ENCODE results near the gene STK32B. TPM values are rescaled to one million over a fixed set of nuclear protein-coding genes. Genes with fewer than 3 reads are reported as not detected.

The STK32B gene
- total and polyA plus RNA-seq, 2 donors (not counting 1 experiment from before 2014, with no cell fraction given) = 0.22 to 0.30 TPM

DNA sequence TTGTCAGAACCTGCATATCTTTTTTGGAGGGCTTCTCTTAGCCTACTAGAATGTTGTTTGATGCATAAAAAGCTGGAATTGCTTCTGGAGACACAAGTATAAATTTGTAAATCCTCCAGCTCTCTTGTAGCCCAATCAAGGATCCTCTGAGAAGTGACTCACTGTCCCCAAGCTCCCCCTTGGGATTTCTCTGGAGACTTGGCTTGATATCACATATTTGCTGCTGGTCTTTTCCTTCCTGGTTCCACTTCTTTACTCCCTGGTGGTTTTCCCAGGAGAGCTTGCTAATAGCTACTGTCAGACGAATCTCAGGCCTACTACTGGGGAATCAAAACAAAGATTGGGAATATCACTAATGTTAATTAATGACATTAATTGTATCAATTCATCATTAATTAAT is 173.1 kb downstream of the STK32B start:
- Histone ChIP-seq H2AFZ (ENCODE audit: insufficient read depth, low read depth, low read length, poor library complexity, severe bottlenecking) (no peak overlapping the region), H3K4me3 (ENCODE audit: control extremely low read depth in 1 of 5, extremely low read depth in 1 of 5, insufficient read depth in 1 of 5, low read depth in 2 of 5, low read length in 4 of 5) (no peak overlapping the region), H4K20me1 (ENCODE audit: control insufficient read depth, insufficient read depth, low read length, poor library complexity, severe bottlenecking) (no peaks in the 10 kb centered on the region), H3K4me2 (replicated peaks; ENCODE audit: low read depth, low read length, poor library complexity, severe bottlenecking) (no peak overlapping the region), H3K36me3 (replicated peaks in 1 of 2; ENCODE audit: control extremely low read depth in 1 of 2, control insufficient read depth in 1 of 2, extremely low read depth in 1 of 2, insufficient read depth in 2 of 2, low read length in 1 of 2) (no peaks in the 10 kb centered on the region), H3K9me3 (ENCODE audit: control extremely low read depth in 1 of 3, control insufficient read depth in 2 of 3, insufficient read depth in 1 of 3, low read length in 2 of 3) (peaks cover 0 to 11% (median 8%) of the 10 kb centered on the region in 3 donors), H3K79me2 (ENCODE audit: control insufficient read depth, insufficient read depth, low read length) (no peaks in the 10 kb centered on the region), H3K9ac (ENCODE audit: low read length) (no peak overlapping the region), H3K27me3 (replicated peaks in 1 of 4; ENCODE audit: control extremely low read depth in 1 of 4, control insufficient read depth in 3 of 4, insufficient read depth in 4 of 4, low read length in 3 of 4) (no peaks in the 10 kb centered on the region), H3K27ac (ENCODE audit: low read length in 2 of 2) (no peak overlapping the region), H3K4me1 (ENCODE audit: control insufficient read depth in 2 of 2, insufficient read depth in 2 of 2, low read length in 2 of 2) (no peaks in the 10 kb centered on the region)
- no peak overlapping the region for H3K4me3 Mint-ChIP-seq
- no peak overlapping the region for H3K27ac Mint-ChIP-seq
- no peak for TF ChIP-seq EZH2 (IDR thresholded peaks at IDR 0.05; ENCODE audit: borderline replicate concordance, insufficient read depth, low read depth, low read length, poor library complexity, severe bottlenecking)
- TF ChIP-seq, protein P1, sequence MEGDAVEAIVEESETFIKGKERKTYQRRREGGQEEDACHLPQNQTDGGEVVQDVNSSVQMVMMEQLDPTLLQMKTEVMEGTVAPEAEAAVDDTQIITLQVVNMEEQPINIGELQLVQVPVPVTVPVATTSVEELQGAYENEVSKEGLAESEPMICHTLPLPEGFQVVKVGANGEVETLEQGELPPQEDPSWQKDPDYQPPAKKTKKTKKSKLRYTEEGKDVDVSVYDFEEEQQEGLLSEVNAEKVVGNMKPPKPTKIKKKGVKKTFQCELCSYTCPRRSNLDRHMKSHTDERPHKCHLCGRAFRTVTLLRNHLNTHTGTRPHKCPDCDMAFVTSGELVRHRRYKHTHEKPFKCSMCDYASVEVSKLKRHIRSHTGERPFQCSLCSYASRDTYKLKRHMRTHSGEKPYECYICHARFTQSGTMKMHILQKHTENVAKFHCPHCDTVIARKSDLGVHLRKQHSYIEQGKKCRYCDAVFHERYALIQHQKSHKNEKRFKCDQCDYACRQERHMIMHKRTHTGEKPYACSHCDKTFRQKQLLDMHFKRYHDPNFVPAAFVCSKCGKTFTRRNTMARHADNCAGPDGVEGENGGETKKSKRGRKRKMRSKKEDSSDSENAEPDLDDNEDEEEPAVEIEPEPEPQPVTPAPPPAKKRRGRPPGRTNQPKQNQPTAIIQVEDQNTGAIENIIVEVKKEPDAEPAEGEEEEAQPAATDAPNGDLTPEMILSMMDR (IDR thresholded peaks at IDR 0.05) = no peak
- DNase-seq (no peak), ATAC-seq (ENCODE audit: low read depth) (no peak)
- peaks cover 10% of the 10 kb centered on the region for H3K9me3 Mint-ChIP-seq (ENCODE audit: insufficient read depth)
- no peaks in the 10 kb centered on the region for H3K4me1 Mint-ChIP-seq
- POLR2A ChIA-PET = no interaction called here
- intact Hi-C loops (cut with micrococcal nuclease) = no loop called here
- H3K27me3 Mint-ChIP-seq = no peaks in the 10 kb centered on the region
- CTCF ChIA-PET = no interaction called here
- WGBS (ENCODE audit: insufficient coverage) = no CpG with 5 or more reads among the region's 1 CpG

DNA sequence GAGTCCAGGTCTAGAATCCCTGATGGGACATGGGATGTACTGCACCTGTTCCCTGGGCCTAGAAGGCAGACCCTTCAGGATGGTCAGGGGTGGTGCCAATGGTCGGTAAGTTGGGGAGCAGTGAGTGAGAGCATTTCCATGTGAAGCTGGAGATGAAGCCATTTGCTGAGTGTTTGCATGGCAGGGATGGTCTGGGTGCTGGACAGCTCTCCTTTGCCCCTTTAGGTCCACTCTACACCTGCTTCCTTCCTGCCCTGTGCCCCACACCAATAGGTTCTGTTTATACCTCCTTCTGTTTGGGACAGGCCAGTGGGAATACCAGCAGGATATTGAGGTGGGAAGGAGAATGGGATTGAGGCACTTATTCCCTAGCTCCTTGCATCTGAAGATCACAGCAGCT is 181.3 kb downstream of the STK32B start:
- no peak for DNase-seq

More for the DNA sequence above, 181.3 kb downstream of the STK32B start:
- H3K36me3 ChIP-seq (replicated peaks in 1 of 2; ENCODE audit: control extremely low read depth in 1 of 2, control insufficient read depth in 1 of 2, extremely low read depth in 1 of 2, insufficient read depth in 2 of 2, low read length in 1 of 2) = no peaks in the 10 kb centered on the region
- no peaks in the 10 kb centered on the region for H4K20me1 ChIP-seq (ENCODE audit: control insufficient read depth, insufficient read depth, low read length, poor library complexity, severe bottlenecking)
- H3K27me3 Mint-ChIP-seq = no peaks in the 10 kb centered on the region
- CTCF ChIA-PET = no interaction called here
- WGBS (ENCODE audit: insufficient coverage) = 89% methylated on average over 1 of the region's 1 CpG
- no peaks in the 10 kb centered on the region for H3K9me3 ChIP-seq (ENCODE audit: control extremely low read depth in 1 of 3, control insufficient read depth in 2 of 3, insufficient read depth in 1 of 3, low read length in 2 of 3)
- H3K9me3 Mint-ChIP-seq (ENCODE audit: insufficient read depth) = no peaks in the 10 kb centered on the region
- no peaks in the 10 kb centered on the region for H3K79me2 ChIP-seq (ENCODE audit: control insufficient read depth, insufficient read depth, low read length)
- ATAC-seq (ENCODE audit: low read depth) = no peak
- POLR2A ChIA-PET = no interaction called here
- no peak for TF ChIP-seq EZH2 (IDR thresholded peaks at IDR 0.05; ENCODE audit: borderline replicate concordance, insufficient read depth, low read depth, low read length, poor library complexity, severe bottlenecking)
- TF ChIP-seq, protein P1 (IDR thresholded peaks at IDR 0.05) = no peak
- no peak overlapping the region for H3K4me3 ChIP-seq (ENCODE audit: control extremely low read depth in 1 of 5, extremely low read depth in 1 of 5, insufficient read depth in 1 of 5, low read depth in 2 of 5, low read length in 4 of 5)
- no peak overlapping the region for H3K4me3 Mint-ChIP-seq
- no peak overlapping the region for H3K4me2 ChIP-seq (replicated peaks; ENCODE audit: low read depth, low read length, poor library complexity, severe bottlenecking)
- H2AFZ ChIP-seq (ENCODE audit: insufficient read depth, low read depth, low read length, poor library complexity, severe bottlenecking) = no peak overlapping the region
- no peaks in the 10 kb centered on the region for H3K27me3 ChIP-seq (replicated peaks in 1 of 4; ENCODE audit: control extremely low read depth in 1 of 4, control insufficient read depth in 3 of 4, insufficient read depth in 4 of 4, low read length in 3 of 4)
- H3K4me1 ChIP-seq (ENCODE audit: control insufficient read depth in 2 of 2, insufficient read depth in 2 of 2, low read length in 2 of 2) = no peaks in the 10 kb centered on the region
- intact Hi-C loops (cut with micrococcal nuclease) = no loop called here
- no peak overlapping the region for H3K27ac Mint-ChIP-seq
- no peaks in the 10 kb centered on the region for H3K4me1 Mint-ChIP-seq
- no peak overlapping the region for H3K27ac ChIP-seq (ENCODE audit: low read length in 2 of 2)
- H3K9ac ChIP-seq (ENCODE audit: low read length) = no peak overlapping the region
